Measurements from ENCODE around the gene TMEM185B.
"Not testable (repeated sequence)": the region's sequence is repeated elsewhere in the genome, so short reads cannot be mapped to it uniquely, and the experiment has no call there.

DNA sequence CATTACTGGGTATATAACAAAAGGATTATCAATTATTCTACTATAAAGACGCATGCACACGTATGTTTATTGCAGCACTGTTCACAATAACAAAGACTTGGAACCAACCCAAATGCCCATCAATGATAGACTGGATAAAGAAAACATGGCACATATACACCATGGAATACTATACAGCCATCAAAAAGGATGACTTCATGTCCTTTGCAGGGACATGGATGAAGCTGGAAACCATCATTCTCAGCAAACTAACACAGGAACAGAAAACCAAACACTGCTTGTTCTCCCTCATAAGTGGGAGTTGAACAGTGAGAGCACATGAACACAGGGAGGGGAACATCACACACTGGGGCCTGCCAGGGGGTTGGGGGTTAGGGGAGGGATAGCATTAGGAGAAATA, 12.0 kb upstream of the TMEM185B start:
- TF ChIP-seq, protein P1, sequence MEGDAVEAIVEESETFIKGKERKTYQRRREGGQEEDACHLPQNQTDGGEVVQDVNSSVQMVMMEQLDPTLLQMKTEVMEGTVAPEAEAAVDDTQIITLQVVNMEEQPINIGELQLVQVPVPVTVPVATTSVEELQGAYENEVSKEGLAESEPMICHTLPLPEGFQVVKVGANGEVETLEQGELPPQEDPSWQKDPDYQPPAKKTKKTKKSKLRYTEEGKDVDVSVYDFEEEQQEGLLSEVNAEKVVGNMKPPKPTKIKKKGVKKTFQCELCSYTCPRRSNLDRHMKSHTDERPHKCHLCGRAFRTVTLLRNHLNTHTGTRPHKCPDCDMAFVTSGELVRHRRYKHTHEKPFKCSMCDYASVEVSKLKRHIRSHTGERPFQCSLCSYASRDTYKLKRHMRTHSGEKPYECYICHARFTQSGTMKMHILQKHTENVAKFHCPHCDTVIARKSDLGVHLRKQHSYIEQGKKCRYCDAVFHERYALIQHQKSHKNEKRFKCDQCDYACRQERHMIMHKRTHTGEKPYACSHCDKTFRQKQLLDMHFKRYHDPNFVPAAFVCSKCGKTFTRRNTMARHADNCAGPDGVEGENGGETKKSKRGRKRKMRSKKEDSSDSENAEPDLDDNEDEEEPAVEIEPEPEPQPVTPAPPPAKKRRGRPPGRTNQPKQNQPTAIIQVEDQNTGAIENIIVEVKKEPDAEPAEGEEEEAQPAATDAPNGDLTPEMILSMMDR (IDR thresholded peaks at IDR 0.05; ENCODE audit: insufficient read depth, low read length) = not testable (repeated sequence)
- not testable (repeated sequence) for TF ChIP-seq POLR2AphosphoS5 (IDR thresholded peaks at IDR 0.05; ENCODE audit: low read depth); REST (IDR thresholded peaks at IDR 0.05; ENCODE audit: insufficient replicate concordance, low read depth)

All from HL-60 (cell line).